ENCODE data around the gene STXBP5L.
"Not testable (repeated sequence)": the region's sequence is repeated elsewhere in the genome, so short reads cannot be mapped to it uniquely, and the experiment has no call there.

The STXBP5L gene

DNA sequence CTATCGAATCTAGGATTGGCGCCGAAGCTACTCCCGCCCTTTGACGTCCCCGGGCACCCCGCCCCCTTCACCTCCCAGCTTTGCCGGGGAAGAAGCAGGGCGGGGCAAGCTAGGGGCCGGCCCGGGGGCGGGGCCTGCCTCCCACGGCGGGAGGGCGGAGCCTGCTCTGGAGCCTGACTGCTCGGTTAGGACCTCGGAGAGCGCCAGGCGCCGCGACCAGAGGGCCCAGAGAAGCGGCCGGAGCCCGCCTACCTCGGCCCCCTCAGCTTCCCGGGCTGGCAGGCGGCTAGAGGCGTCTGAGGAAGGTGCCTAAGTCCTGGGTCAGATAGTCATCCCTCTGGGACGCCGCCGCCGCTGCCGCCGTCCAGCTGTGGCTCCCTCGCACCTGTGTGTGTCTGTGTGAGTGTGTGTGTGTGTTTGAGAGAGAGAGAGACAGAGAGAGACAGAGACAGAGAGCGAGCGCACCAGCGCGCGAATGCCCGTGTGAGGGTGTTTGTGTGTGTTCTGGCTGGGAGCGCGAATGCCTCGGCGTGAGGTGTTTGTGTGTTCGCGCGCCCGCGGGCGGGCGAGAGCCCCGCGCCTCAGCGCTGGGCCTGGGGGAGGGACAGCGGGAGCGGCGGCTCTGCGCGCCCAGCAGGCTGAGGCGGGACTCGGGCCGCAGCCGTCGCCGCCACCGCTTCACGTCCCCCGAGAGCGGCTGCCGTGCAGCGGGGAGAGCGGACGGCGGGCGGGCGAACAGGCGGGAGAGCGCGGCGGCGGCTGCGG lies at the start of gene STXBP5L:
Gene STXBP5L (plus strand): TSS at position 176 of the 765 bp plus-strand sequence. CDS start 1,374 bp downstream, outside the sequence.
- no peak for DNase-seq (ENCODE audit: low read depth, low spot score)

DNA sequence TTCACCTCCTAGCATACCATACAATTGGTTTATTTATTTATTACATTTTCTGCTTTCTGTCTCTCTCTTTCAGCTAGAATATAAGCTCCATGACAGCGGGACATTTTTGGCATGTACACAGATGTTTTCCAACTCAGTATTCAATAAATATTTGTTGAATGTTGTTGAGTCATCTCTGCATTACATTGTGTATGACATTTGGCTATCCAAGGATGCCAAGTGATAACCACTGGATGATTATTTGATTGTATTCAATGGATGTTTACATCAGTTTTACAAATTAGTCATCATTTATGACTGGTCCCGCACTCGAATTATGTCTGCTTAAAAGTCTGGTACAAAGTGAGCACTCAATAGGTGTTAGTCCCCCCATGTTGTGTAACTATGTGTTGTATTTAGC lies 49.5 kb upstream of the STXBP5L start:
- DNase-seq (ENCODE audit: low read depth, low spot score), result no peak

DNA sequence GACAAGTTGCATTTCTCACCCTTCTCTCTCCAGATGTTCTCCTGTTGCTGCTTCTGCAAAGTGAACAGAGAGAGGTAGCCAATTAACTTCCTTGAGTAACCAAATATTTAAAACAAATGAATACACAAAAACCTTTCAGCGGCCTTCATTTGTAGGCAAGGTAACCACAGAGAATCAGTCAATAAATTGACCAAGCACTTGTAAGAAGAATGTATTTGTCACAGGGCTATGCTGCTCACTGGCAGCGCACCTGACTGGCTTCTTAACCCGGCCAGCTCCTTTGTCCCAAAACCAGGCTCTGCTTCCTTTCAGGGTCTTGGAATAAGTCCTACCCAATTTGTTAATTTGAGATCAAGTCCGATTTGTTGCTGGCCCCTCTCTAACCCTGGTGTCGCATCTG lies 43.5 kb upstream of the STXBP5L start:
- DNase-seq (ENCODE audit: low read depth, low spot score), result no peak

DNA sequence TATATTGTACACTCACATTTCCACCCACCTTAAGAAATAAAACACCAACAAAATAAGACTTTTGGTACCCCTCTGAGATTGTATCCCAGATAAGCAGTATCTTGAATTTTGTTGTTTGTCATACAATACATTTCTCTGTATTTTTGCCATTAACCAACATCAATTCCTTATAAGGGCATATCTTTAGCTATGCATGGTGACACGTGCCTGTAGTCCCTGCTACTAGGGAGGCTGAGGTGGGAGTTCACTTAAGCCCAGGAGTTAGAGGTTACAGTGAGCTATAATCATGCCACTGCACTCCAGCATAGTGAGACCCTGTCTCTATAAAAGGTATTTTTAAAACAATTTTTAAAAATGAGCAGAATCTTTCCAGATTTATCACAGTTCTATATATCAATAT lies 32.5 kb upstream of the STXBP5L start:
- DNase-seq (ENCODE audit: low read depth, low spot score), result no peak

DNA sequence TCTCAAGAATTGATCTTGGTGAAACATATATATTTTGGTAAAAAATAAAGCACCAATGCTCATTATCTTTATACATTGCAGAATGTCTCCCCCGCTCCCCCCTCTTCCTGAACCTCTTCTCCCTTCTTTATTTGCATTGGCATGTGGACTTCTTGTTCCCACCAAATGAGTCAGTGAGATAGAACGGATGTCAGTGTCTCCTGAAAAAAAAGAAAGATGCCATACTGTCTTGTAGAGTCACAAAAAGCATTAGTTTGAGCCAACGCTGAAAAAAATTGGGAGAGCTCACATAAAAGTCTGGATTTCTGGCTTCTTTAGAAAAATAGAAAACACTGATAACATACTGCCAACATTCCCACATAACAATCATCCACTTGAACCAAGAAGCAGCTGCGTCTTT lies 32.0 kb upstream of the STXBP5L start:
- no peak for DNase-seq (ENCODE audit: low read depth, low spot score)

DNA sequence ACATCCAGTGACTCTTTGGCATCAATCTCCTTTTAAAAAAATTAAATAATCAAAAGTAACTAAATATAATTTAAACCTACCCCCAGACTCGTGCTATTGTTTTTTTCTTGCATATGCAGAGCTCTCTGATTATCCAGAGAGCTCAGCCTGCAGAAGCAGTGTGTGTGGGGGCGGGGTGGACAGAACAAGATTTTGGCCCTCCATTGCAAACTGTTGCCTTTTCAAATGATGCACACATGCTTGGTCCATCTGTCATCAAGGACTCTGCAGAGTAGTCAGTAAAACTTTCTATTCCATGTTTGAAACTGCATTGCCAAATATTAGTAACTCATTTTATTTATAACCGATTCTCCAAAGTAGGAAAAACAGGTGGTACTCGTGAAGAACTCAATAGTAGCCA lies 28.6 kb upstream of the STXBP5L start:
- no peak for DNase-seq (ENCODE audit: low read depth, low spot score)

DNA sequence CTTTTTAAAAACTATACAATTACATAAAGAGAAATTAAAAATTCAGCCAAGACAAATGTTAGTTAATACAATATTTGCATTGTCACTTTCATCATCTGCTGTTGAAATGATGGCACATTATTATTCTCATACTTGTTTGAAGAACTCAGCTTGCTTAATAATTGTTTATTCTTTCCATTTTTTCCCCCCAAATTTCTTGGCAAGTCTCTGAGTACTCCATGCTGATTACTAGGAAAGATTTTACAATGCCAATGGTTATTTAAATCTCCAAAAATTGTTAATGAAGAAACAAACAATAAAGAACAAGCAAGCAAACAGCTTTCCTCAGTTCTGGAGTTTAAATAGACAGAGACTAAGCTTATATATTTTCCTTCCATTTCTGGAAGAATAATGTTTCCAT lies 15.1 kb upstream of the STXBP5L start:
- no peak for DNase-seq (ENCODE audit: low read depth, low spot score)

DNA sequence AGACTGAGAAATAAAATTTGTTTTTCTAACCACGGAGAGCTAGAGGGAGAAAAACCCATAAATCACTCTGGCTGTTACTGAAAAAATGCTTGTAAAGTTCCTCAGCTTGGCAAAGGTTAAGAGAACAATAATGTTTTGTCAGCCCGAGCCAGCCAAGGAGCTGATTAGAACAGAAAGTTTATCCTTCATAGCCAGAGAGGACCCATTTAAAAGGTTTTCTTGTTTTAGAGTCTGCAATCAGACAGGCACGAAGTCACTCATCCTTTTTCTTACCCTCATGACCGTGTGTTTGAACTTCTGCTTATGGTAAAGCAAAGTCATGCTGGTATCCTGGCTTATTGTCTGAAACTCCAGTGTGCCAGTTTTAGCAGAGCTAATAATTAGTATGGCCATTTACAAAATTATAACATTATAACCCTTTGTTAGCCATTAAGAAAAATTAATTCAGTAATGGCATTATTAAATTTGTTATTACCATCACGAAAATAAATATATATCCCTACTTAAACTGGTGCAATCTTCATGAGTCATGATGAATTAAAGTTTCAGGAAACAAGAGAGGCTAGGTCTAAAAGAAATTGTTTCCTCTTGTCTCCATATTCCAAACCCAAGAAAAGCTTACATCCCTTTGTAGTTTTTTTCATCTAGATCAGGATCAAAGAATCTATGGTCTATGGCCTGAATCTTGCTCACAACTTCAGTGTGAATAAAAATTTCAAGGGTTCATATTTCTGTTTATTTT lies 13.5 kb upstream of the STXBP5L start:
- no peak for DNase-seq (ENCODE audit: low read depth, low spot score)

DNA sequence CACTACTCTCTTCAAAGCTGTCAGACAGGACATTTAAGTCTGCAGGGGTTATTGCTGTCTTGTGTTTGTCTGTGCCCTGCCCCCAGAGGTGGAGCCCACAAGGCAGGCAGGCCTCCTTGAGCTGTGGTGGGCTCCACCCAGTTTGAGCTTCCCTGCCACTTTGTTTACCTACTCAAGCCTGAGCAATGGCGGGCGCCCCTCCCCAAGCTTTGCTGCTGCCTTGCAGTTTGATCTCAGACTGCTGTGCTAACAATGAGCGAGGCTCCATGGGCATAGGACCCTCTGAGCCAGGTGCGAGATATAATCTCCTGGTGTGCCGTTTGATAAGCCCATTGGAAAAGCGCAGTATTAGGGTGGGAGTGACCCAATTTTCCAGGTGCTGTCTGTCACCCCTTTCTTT lies 6.3 kb upstream of the STXBP5L start:
- not testable (repeated sequence) for DNase-seq (ENCODE audit: low read depth, low spot score)

DNA sequence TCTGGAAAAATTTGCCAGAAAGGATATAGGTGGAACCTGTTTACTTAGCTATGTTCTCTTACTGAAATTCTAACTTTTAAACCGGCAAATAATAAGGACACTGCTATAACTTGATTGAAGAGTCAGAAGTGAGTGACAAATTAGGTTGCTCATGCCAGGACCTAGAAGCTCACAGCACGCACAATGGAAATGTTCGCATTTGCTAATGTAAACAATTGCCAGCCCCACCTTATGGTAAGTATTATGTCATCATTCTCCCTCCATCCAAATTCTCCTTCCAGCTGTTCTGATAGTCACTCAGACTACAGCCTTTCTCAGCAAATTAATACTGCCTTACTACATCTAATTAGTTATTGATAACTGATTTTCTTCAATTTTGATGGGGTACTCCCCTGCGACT lies 4.8 kb upstream of the STXBP5L start:
- DNase-seq (ENCODE audit: low read depth, low spot score), result no peak

DNA sequence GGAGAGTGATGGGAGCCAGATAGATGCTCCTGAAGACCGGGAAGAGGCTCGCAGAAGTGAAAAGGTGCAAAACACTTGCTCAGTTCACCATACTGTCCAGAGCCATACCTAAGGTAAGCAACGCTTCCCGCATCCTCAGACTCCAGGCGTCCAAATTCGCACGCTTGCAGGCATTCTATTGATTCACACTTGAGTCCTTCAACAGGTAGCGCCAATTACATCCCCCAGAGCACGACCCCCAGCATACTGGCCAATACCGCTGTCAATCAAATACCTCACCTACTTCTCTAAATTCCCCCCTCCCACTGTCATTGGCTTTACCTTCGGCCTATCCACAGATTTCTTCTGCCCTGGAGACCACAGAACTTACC lies 361 bp upstream of the STXBP5L start:
- no peak for DNase-seq (ENCODE audit: low read depth, low spot score)

DNA sequence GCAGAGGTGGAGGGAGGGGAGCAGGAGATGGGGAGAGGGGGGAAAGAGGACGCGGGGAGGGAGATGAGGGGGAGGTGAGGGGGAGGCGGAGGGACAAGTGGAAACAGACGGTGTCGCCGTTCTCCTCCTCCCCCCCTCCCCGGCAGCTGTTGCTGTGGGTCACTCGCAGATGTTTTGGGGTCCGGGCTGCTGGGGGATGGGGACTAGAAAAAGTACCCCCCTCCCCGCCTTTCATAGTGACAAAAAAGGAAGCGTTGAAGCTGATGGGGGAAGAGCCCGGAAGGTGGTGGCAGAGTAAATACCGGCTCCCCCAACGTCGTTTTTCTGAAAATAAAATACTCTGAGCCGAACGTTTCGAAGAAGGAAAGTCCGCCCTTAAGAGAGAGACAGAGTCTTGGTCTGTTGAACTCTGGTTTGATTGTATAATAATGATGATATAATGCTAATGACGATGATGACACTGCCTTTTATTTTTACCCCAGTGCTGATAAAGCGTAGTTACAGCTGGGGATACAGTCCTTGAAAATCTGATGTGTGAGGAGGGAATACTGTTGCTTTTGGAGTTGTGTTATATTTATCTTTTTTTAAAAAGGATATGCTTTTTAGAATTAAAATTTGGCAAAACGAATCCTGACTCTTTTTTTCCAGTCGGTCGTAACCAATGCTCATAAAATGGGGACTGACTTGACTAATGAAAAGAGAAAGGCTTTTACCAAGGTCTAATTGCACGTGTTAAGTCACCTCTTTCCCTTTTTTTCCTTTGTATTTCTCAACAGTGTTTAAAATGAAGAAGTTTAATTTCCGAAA lies 993 bp downstream of the STXBP5L start:
- no peak for DNase-seq (ENCODE audit: low read depth, low spot score)

DNA sequence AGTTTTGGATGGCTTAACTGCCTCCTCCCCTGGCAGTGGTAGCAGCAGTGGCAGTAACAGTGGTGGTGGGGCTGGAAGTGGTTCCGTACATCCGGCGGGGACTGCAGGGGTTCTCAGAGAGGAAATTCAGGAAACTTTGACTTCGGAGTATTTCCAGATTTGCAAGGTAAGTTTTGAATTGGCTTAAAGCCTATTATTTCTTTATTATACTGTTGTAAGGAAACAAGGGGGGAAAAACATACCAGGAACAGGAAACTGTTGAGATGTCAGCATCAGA lies 1.5 kb downstream of the STXBP5L start:
- DNase-seq (ENCODE audit: low read depth, low spot score), result no peak

DNA sequence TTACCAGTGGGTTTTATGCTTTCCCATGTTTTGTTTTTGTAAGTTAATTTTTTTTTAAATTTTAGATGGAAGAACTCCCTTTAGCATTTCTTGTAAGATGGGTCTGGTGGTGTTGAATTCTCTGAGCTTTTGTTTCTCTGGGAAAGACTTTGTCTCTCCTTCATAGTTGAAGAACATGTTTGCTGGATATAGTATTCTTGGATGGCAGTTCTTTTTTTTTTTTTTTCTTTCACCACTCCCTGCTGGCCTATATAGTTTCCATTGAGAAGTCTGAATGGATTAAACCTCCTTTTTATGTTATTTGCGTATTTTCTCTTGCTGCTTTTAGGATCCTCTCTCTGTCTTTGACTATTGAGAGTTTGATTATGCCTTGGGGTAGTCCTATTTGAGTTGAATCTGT lies 18.1 kb downstream of the STXBP5L start:
- no peak for DNase-seq (ENCODE audit: low read depth, low spot score)

DNA sequence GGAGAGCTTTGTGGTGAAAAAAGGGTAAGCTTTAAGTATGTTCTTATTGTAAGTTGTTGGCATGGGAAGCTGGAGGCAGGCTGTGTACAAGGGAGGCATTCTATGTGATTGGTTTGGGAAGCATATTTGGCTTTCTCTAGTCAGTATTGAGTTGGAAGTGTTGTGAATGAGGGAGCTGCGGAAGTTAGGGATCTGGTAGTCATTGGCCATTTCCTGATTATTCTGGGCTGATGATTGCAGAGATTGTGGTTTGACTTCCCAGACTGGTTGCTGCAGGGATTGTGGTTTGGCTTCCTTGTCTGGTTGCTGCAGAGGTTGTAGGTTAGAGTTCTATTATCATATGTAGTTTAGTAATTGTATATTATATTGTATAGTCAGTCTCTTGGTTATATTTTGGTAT lies 21.0 kb downstream of the STXBP5L start:
- no peak for DNase-seq (ENCODE audit: low read depth, low spot score)

DNA sequence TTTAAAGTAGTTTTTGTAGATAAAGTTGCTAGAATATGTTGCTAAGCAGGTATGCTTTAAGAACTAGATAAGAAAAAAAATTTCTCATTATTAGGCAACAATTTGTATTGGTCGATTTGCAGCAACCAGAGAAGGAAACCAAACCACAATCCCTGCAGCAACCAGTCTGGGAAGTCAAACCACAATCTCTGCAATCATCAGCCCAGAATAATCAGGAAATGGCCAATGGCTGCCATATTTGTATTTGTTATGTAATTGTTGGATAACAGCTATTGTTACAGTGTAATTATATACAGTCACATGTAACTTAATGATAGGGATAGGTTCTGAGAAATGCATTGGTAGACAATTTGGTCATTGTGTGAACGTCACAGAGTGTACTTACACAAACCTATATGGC lies 23.6 kb downstream of the STXBP5L start:
- DNase-seq (ENCODE audit: low read depth, low spot score), result no peak

DNA sequence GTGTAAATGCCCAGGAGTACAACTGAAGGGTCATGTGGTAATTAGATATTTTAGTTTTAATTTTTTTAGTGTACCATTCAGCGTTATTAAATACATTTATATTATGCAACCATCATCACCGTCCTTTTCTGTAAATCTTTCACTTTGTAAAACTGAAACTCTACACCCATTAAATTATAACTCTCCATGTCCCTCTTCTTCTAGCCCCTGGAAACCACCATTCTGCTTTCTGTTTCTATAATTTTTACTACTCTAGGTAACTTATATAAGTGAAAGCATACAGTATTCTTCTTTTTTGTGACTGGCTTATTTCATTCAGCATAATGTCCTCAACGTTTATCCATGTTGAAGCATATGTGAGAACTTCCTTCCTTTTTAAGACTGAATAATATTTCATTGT lies 48.1 kb downstream of the STXBP5L start:
- DNase-seq (ENCODE audit: low read depth, low spot score), result no peak

DNA sequence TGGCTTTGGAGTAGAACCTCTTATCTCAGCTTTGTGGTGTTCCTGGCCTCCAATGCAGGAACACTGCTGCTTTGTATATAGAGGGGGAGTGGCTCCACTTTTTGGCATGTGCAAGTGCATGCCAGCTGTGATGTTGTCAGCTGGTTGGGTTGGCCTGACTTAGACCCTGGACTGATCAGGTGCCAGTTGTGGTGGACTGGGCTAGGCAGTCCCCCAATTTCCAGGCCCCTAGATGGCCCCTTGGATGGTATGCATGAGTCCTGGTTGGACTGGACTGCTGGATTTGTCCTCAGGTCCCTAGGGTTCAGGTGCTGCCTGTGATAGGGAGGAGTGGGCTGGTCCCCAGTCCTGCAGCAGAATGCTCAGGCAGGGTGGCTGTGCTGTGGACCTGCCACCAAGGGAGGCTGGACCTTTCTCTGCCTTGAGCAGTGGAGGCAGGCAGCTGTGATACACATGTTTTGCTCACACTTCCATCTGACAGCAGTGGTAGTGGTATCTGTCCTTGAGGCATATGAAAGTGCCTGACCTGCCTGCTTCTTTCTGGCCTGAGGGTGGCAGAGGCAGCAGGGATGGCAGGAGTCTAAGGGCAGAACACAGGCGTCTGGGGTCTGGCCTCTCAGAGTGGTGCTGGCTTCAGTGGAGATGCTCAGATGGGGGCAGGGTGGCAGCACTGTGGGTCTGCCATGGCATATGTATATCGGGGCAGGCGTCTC lies 74.8 kb downstream of the STXBP5L start:
- DNase-seq (ENCODE audit: low read depth, low spot score), result no peak

DNA sequence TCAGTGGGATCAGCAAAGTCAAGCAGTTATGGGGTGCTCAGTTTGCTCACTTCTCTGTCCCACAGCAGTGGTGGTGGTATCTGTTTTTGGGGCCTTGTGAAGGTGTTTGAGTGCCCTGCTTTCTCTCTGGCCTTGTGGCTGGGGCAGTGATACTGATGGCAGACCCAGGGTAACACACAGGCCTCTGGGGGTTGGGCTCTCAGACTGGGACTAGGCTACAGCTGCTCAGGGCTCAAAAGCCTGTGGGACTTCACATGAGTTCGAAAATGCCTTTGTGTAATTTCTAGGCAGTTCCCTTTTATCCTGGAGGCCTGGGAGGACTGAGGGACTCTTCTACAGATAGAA lies 75.3 kb downstream of the STXBP5L start:
- no peak for DNase-seq (ENCODE audit: low read depth, low spot score)

DNA sequence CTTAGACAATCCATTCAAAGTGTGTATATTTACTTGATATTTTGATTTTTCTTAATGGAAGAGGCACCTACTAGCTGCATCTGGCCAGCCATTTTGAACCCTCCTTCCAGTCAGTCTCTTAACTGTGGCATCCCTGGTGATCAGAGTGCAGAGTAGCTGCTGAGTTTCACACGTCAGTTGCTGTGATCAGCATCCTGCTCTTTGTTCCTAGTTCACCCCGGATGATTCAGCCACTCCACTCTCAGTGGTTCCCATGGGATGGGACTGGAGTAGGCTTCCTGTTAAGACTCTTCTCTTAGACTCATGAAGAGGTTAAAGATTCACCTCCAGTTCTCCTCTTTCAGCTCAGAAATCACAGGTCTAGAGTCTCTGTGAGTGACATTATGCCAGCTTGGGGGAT lies 75.8 kb downstream of the STXBP5L start:
- no peak for DNase-seq (ENCODE audit: low read depth, low spot score)

DNA sequence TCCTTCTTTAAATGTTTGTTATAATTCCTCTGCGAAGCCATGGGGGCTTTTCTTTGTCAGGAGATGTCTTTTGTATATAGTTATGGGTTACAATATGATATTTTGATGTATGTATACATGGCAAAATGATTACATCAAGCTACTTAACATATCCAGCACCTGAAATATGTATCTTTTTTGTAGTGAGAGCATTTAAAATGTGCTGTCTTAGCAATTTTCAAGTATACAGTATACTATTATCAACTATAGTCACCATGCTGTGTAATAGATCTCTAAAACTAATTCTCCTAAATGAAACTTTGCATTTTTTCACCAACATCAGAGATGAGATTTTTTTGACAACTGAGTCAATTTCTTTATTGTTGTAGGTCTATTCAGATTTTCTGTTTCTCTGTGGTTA lies 77.2 kb downstream of the STXBP5L start:
- DNase-seq (ENCODE audit: low read depth, low spot score), result no peak

DNA sequence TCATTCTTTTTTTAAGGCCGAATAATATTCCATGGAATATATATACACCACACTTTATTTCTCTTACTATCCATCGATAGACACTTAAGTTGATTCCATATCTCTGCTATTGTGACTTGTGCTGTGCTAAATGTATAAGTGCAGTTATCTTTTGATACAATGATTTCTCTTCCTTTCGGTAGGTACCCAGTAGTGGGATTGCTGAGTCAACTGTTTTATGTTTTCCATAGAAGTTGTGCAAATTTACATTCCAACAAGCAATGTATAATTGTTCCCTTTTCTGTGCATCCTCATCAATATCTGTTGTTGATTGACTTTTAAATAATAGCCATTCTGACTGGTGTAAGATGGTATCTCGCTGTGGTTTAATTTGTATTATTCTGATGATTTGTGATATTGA lies 81.0 kb downstream of the STXBP5L start:
- no peak for DNase-seq (ENCODE audit: low read depth, low spot score)

Data from smooth muscle cell of the brain vasculature (primary cell).